Diencephalon (tissue), 1 donor: Measurements from ENCODE around the gene ATPAF2. TPM values are rescaled to one million over a fixed set of nuclear protein-coding genes. Genes with fewer than 3 reads are reported as not detected.

Experiments used
- total RNA-seq: library from RNA; depleted of rRNA; stranded (reverse); fragments of >200 nt; gene quantifications from one replicate; pipeline ENCODE4 v1.2.3, GENCODE V29; 2014

The ATPAF2 gene
- total RNA-seq, result 33.9 TPM

DNA sequence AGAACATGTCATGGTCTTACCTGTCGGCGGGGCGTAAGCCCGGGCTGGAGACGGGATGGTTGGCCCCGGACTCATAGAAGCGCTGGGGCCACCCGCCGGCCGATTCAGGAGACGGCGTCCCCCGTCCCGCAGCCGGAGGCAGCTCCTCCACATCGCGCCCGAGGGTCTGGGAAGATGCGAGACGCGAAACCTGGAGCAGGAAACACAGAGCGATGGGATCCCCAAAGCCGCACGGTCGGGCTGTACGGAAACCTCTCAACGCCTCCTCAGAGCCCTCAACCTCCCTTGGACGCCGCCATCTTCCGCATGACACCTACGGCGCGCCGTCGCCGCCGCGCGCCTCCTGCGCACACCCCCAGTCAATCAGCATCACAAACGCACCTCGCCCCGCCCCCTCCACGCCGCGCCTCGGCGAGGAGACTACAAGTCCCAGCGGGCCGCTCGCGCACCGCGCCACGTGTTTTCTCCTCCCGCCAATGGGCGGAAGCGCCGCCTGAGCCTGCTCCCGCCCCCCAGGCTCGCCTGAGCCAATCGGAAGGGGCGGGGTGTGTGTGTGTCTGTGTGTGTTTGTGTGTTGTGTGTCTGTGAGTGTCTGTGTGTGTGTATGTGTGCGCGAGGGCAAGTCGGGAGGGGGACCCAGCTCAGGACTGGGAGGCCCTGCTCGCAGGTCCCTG, at the start of gene ATPAF2, which contains the start of gene GID4:
ATPAF2 (minus strand) TSS at position 308 of the 674 bp plus-strand sequence; CDS start at position 153, 155 bp downstream.
GID4 (plus strand) TSS at position 548 of the 674 bp plus-strand sequence; CDS start at position 605, 57 bp downstream.

DNA sequence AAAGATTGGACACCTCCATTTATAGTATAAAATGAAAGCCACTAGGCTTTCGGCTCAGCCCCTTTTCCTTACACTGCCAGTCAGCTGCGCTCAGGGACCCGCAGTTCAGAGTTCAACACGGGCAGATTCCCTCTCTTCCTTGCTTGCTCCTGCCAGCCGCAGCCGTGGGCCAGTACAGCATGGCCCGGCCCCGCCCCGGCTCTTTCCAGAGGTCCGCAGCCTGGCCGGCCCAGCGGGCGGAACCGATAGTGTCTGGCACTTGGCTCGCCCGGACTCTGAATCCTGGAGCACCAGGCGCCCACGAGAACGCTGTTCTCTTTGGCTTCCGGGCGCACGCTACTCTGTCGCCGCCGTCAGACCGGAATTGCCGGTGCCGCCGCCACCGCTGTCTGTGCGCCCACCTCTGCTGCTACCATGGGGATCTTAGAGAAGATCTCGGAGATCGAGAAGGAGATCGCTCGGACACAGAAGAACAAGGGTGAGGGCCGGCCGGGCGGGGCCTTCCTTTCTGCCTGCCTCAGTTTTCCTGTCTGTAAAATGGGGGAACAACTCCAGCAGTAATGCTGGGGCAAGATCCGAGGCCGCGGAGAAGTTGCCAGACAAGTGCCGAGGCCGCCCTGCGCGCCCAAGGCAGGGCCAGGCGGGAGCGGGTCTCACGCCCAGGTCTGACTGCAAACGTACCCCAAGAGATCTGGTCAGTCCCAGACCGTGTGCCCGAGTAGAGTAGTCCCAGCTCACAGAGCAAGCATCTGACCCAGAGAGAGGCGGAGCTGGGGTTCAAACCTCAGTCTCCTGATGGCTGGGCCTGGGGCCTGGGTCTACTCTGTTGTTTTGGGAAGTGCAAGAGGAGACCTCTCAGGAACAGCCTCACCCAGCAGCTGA, 48.9 kb upstream of the ATPAF2 start, which contains the start of gene DRG2:
DRG2 (plus strand) TSS at position 339 of the 882 bp plus-strand sequence; CDS start at position 415, 76 bp downstream.

GRCh38 chr17:17972126-17972951, 66.6 kb downstream of the ATPAF2 start, which contains the start of the genes DRC3 and TOM1L2:
DRC3 (plus strand) TSS chr17:17972862; CDS start chr17:17977599, 4,737 bp downstream.
TOM1L2 (minus strand) TSS chr17:17972400; CDS start chr17:17972313, 87 bp downstream.

Other genes starting within 250 kb of the ATPAF2 start
- 26.3 TPM for gene SREBF1, start 202.2 kb downstream of the ATPAF2 start, total RNA-seq
- gene TOM1L2, start 66.8 kb downstream of the ATPAF2 start, total RNA-seq, result 47.3 TPM
- gene DRC3, start 66.3 kb downstream of the ATPAF2 start, total RNA-seq, result 5.1 TPM
- gene GID4, start 240 bp upstream of the ATPAF2 start, total RNA-seq, result 11.1 TPM
- gene DRG2, start 48.8 kb upstream of the ATPAF2 start, total RNA-seq, result 18.5 TPM
- gene MYO15A, start 69.6 kb upstream of the ATPAF2 start, total RNA-seq, result 2.5 TPM
- 84.2 TPM for gene ALKBH5, start 144.7 kb upstream of the ATPAF2 start, total RNA-seq
- 46.4 TPM for gene LLGL1, start 186.5 kb upstream of the ATPAF2 start, total RNA-seq
- gene FLII, start 219.6 kb upstream of the ATPAF2 start, total RNA-seq, result 63.9 TPM
- 21.7 TPM for gene MIEF2, start 221.5 kb upstream of the ATPAF2 start, total RNA-seq